HG02763 (cell line): ENCODE data around the gene LCA5L.
"Not testable (repeated sequence)": the region's sequence is repeated elsewhere in the genome, so short reads cannot be mapped to it uniquely, and the experiment has no call there.

Experiments
- ATAC-seq: cut with Tn5 transposase; IDR thresholded peaks from one replicate; pipeline ENCODE4 v1.9.1; 2021; ENCODE audit warnings: mild to moderate bottlenecking, moderate library complexity; ENCODE audit not compliant: unreplicated experiment

The LCA5L gene

GRCh38 chr21:39388038-39388810 is 57.4 kb downstream of the LCA5L start:
- peak; percentile 73 for ATAC-seq

- peak; percentile 49 for ATAC-seq
Measured at GRCh38 chr21:39387461-39388037, 58.0 kb downstream of the LCA5L start.

DNA sequence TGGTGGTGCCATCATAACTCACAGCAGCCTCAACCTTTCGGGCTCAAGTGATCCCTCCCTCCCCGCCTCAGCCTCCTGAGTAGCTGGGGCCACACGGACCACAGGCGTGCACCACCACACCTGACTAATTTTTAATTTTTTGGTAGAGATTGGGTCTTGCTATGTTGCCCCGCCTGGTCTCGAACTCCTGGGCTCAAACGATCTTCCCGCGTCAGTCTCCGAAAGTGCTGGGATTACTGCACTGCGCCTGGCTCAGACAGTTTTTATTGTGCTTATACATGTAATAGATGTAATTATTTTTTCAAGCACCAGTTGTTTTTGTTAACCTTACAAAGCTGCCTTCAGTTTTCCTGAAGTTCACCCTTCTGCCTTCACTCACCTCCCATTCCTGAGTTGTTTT is 58.7 kb downstream of the LCA5L start:
- no peak for ATAC-seq

- ATAC-seq: no peak
Measured at GRCh38 chr21:39386194-39386593, 59.4 kb downstream of the LCA5L start.

- ATAC-seq: peak; percentile 44
Measured at GRCh38 chr21:39385299-39386145, 60.1 kb downstream of the LCA5L start.

GRCh38 chr21:39384674-39385298 is 60.8 kb downstream of the LCA5L start:
- no peak for ATAC-seq

- ATAC-seq: not testable (repeated sequence)
Measured at GRCh38 chr21:39382096-39382495, 63.5 kb downstream of the LCA5L start.

GRCh38 chr21:39381009-39381408 is 64.6 kb downstream of the LCA5L start:
- ATAC-seq: no peak

DNA sequence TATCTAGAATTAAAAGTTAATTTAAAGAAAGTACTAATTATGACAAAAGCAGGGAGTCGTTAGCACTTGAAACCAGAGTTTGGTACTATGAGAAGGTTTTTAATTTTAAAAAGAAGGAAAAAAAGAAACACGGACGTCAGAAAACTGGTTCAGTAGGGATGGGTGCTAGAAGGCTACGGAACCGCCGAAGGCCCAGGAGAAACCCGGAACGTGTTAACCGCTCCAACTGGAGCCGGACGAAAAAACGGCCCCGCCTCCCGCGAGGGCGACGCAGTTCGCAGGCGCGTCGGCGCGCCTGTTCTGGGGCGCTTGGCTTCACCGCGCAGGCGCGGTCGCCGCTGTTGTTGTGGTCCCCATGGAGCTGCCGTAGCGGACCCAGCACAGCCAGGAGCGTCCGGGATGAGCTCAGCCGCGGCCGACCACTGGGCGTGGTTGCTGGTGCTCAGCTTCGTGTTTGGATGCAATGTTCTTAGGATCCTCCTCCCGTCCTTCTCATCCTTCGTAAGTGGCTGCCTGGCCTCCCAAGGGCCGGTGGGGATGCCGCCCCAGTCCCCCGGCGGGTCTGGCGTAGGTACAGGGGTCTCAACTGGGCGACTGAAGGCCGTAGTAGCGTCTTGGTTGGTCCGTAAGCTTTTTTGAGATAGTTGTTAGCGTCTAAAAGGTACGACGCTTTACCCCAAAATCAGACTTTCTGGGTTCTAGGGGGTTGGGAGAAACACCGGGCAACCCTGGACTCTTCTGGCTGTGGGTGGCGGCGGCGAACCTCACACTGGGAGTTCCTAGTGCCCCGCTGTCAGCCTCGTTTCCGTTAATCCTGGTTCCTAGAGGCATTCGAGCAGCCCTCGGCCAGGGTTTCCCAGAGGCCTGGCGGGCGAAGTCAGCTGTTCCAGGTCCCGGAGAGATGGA is 65.3 kb downstream of the LCA5L start:
- peak; percentile 98 for ATAC-seq

- ATAC-seq: no peak
Measured at GRCh38 chr21:39377444-39378050, 68.0 kb downstream of the LCA5L start.

GRCh38 chr21:39375446-39375845 is 70.1 kb downstream of the LCA5L start:
- no peak for ATAC-seq

GRCh38 chr21:39374046-39374445 is 71.5 kb downstream of the LCA5L start:
- no peak for ATAC-seq

DNA sequence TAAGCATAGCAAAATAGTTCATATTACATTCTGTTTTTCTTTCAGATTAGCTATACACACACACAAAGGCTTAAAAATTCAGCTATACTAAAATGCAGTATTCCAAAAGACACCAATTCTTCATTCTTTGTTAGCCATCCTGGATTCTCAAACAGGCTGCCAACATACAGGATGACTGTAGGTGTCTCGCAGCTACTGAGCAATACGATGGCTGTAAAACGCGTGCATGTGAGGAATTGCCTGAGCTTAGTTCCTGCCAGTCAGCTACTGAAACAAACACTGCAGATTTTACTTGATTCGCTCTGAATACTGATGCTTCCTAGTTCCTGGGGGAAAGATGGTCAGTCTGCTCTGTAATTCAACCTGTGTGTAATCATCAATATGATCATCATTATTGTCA is 71.9 kb downstream of the LCA5L start:
- no peak for ATAC-seq

- not testable (repeated sequence) for ATAC-seq
Measured at GRCh38 chr21:39369896-39370288, 75.7 kb downstream of the LCA5L start.

- ATAC-seq: no peak
Measured at GRCh38 chr21:39367783-39368182, 77.8 kb downstream of the LCA5L start.

GRCh38 chr21:39366563-39366962 is 79.0 kb downstream of the LCA5L start:
- ATAC-seq: no peak

GRCh38 chr21:39364949-39365348 is 80.6 kb downstream of the LCA5L start:
- ATAC-seq: no peak

GRCh38 chr21:39363607-39364555 is 81.7 kb downstream of the LCA5L start:
- ATAC-seq: no peak

DNA sequence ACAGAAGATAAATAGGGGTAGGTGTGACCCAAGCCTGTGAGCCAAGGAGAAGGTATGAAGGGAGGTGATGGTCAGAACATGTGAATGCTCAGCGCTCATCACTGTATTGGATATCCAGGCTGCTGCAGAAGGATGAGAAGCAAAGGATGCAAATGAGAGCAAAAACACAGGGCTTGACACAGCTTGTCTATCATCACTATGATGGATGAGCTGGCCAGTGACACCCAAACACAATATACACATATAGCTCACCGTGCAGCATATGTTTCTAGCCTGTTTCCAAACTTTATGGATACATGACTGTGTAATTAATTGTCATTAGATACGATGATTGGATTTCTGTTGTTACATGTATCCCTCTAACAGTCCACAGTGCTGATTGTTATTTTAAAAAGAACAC is 82.8 kb downstream of the LCA5L start:
- ATAC-seq: no peak
